Liver (tissue), 9 donors: ENCODE measurements around the gene PRKAR1B. TPM values are rescaled to one million over a fixed set of nuclear protein-coding genes. Genes with fewer than 3 reads are reported as not detected.

Source experiments
- DNase-seq: peaks from one replicate; pipeline ENCODE4 v3.0.0-alpha.2; 2017; ENCODE audit warnings: low spot score
- H3K27ac ChIP-seq, 2 donors: one replicate each; pipeline ENCODE4 v1.7.0; 2013; ENCODE audit warnings: inconsistent platforms in 2 of 2, low read length in 2 of 2, control low read depth in 1 of 2, low read depth in 1 of 2, mild to moderate bottlenecking in 1 of 2
- H3K27me3 ChIP-seq, 4 donors: one replicate each; pipeline versions ENCODE4 v1.6.1 to v1.7.0; 2013; ENCODE audit warnings: low read length in 3 of 4, inconsistent platforms in 1 of 4, mild to moderate bottlenecking in 1 of 4, moderate library complexity in 1 of 4; ENCODE audit not compliant: control insufficient read depth in 4 of 4, insufficient read depth in 4 of 4
- H3K36me3 ChIP-seq, 4 donors: one replicate each; pipeline versions ENCODE4 v1.6.1 to v1.7.0; 2013; ENCODE audit warnings: low read length in 3 of 4, mild to moderate bottlenecking in 3 of 4, low read depth in 1 of 4, moderate library complexity in 1 of 4; ENCODE audit not compliant: control insufficient read depth in 4 of 4, insufficient read depth in 3 of 4
- H3K4me1 ChIP-seq, 4 donors: one replicate each; pipeline versions ENCODE4 v1.6.1 to v1.7.0; 2013; ENCODE audit warnings: low read length in 3 of 4, mild to moderate bottlenecking in 3 of 4, moderate library complexity in 1 of 4; ENCODE audit not compliant: control insufficient read depth in 4 of 4, insufficient read depth in 4 of 4
- H3K4me3 ChIP-seq, 3 donors: one replicate each; pipeline versions ENCODE4 v1.6.1 to v1.7.0; 2013; ENCODE audit warnings: low read length in 3 of 3, control low read depth in 1 of 3, low read depth in 1 of 3, mild to moderate bottlenecking in 1 of 3
- H3K9ac ChIP-seq, 2 donors: one replicate each; pipeline ENCODE4 v1.7.0; 2013; ENCODE audit warnings: low read length in 2 of 2, mild to moderate bottlenecking in 2 of 2, moderate library complexity in 2 of 2, control low read depth in 1 of 2, low read depth in 1 of 2
- H3K9me3 ChIP-seq, 4 donors: one replicate each; pipeline versions ENCODE4 v1.6.1 to v1.7.0; 2013; ENCODE audit warnings: low read length in 3 of 4; ENCODE audit not compliant: control insufficient read depth in 4 of 4
- FOXA1 ChIP-seq: IDR thresholded peaks from 2 replicates; pipeline ENCODE4 v1.6.1; 2016; ENCODE audit warnings: antibody characterized with exemption
- FOXA2 ChIP-seq: IDR thresholded peaks from 2 replicates; pipeline ENCODE4 v1.6.1; 2016; ENCODE audit warnings: antibody characterized with exemption
- GABPA ChIP-seq, 2 donors: IDR thresholded peaks in 1 of 2; conservative IDR thresholded peaks in 1 of 2; 2 replicates each; pipeline ENCODE4 v1.6.1; 2016; ENCODE audit warnings: antibody characterized with exemption in 2 of 2, mild to moderate bottlenecking in 1 of 2, moderate library complexity in 1 of 2
- HNF4A ChIP-seq, 2 donors: conservative IDR thresholded peaks; 2 replicates each; pipeline ENCODE4 v1.6.1; 2016; ENCODE audit warnings: antibody characterized with exemption in 2 of 2, mild to moderate bottlenecking in 2 of 2
- HNF4G ChIP-seq: IDR thresholded peaks from 2 replicates; pipeline ENCODE4 v1.6.1; 2016; ENCODE audit warnings: antibody characterized with exemption
- MAX ChIP-seq: IDR thresholded peaks from 2 replicates; pipeline ENCODE4 v1.6.1; 2016; ENCODE audit warnings: antibody characterized with exemption
- NR2F2 ChIP-seq: IDR thresholded peaks from 2 replicates; pipeline ENCODE4 v1.6.1; 2016; ENCODE audit warnings: antibody characterized with exemption
- RAD21 ChIP-seq, 2 donors: IDR thresholded peaks; 2 replicates each; pipeline ENCODE4 v1.6.1; 2016; ENCODE audit warnings: antibody characterized with exemption in 2 of 2, mild to moderate bottlenecking in 2 of 2
- RXRA ChIP-seq, 2 donors: IDR thresholded peaks; 2 replicates each; pipeline ENCODE4 v1.6.1; 2017 to 2018; ENCODE audit warnings: antibody characterized with exemption in 2 of 2, mild to moderate bottlenecking in 1 of 2
- SP1 ChIP-seq: IDR thresholded peaks from 2 replicates; pipeline ENCODE4 v1.6.1; 2018; ENCODE audit warnings: antibody characterized with exemption, mild to moderate bottlenecking
- TAF1 ChIP-seq: conservative IDR thresholded peaks from 2 replicates; pipeline ENCODE4 v1.6.1; 2016; ENCODE audit warnings: antibody characterized with exemption, mild to moderate bottlenecking
- YY1 ChIP-seq: IDR thresholded peaks from 2 replicates; pipeline ENCODE4 v1.6.1; 2016; ENCODE audit warnings: antibody characterized with exemption, mild to moderate bottlenecking
- ZBTB33 ChIP-seq: IDR thresholded peaks from 2 replicates; pipeline ENCODE4 v1.6.1; 2016; ENCODE audit warnings: antibody characterized with exemption
- WGBS: extraction: QIAGEN DNeasy Blood & Tissue Kit; methylation state at CpG from one replicate; pipeline ENCODE4 v1.1.7; 2013; 5-methylcytosine and 5-hydroxymethylcytosine counted together
- polyA plus RNA-seq, 2 donors: library from polyadenylated mRNA; stranded (reverse) in 1 of 2; unstranded in 1 of 2; fragments of 200-250 nt in 1 of 2; fragments of >200 nt in 1 of 2; fragmentation: Nextera tagmentation in 1 of 2; extraction: Ambion mirVana in 1 of 2; gene quantifications; one replicate each; pipeline versions ENCODE4 v1.2.1 to v1.2.3, GENCODE V29; 2013 to 2015
- total RNA-seq, 2 donors: library from RNA; depleted of rRNA; stranded (reverse); fragments of >200 nt; gene quantifications; one replicate each; pipeline ENCODE4 v1.2.3, GENCODE V29; 2014
- TF ChIP-seq, protein P1 (sequence below): IDR thresholded peaks from 2 replicates; pipeline ENCODE4 v1.6.1; 2016; ENCODE audit warnings: antibody characterized with exemption, mild to moderate bottlenecking
- TF ChIP-seq, protein P2 (sequence below): fragments of 150-350 bp; IDR thresholded peaks from 2 replicates; pipeline ENCODE4 v1.5.1; 2017; ENCODE audit warnings: improper control_type of control experiment, low read depth, low read length; ENCODE audit not compliant: missing input control
- donor health status: healthy.
- donor health status: healthy.
- donor health status: healthy.
- donor health status: healthy.
- donor health status: healthy.

PRKAR1B gene
- total and polyA plus RNA-seq, 4 donors, result 11.1 to 14.4 (median 12.4) TPM

GRCh38 chr7:707296-708000 lies 19.6 kb downstream of the PRKAR1B start:
- no peak for TF ChIP-seq NR2F2
- Histone ChIP-seq H3K4me3 (no peak overlapping the region), H3K4me1 (no peaks in the 10 kb centered on the region), H3K27me3 (no peaks in the 10 kb centered on the region), H3K27ac (no peak overlapping the region), H3K9me3 (peaks cover 0 to 2% (median 0%) of the 10 kb centered on the region in 4 donors), H3K9ac (no peak overlapping the region), H3K36me3 (no peaks in the 10 kb centered on the region)
- WGBS, result 94% methylated on average over 17 of the region's 17 CpGs
- DNase-seq, result no peak

- Histone ChIP-seq H3K27ac (no peak overlapping the region), H3K36me3 (no peaks in the 10 kb centered on the region), H3K9ac (no peak overlapping the region), H3K4me3 (no peak overlapping the region), H3K4me1 (no peaks in the 10 kb centered on the region), H3K9me3 (peaks cover 0 to 2% (median 0%) of the 10 kb centered on the region in 4 donors), H3K27me3 (no peaks in the 10 kb centered on the region)
- no peak for DNase-seq
- no peak for TF ChIP-seq FOXA1
- no peak for TF ChIP-seq RAD21 (IDR thresholded peaks at IDR 0.05)
- TF ChIP-seq HNF4G, result no peak
- TF ChIP-seq, protein P1, sequence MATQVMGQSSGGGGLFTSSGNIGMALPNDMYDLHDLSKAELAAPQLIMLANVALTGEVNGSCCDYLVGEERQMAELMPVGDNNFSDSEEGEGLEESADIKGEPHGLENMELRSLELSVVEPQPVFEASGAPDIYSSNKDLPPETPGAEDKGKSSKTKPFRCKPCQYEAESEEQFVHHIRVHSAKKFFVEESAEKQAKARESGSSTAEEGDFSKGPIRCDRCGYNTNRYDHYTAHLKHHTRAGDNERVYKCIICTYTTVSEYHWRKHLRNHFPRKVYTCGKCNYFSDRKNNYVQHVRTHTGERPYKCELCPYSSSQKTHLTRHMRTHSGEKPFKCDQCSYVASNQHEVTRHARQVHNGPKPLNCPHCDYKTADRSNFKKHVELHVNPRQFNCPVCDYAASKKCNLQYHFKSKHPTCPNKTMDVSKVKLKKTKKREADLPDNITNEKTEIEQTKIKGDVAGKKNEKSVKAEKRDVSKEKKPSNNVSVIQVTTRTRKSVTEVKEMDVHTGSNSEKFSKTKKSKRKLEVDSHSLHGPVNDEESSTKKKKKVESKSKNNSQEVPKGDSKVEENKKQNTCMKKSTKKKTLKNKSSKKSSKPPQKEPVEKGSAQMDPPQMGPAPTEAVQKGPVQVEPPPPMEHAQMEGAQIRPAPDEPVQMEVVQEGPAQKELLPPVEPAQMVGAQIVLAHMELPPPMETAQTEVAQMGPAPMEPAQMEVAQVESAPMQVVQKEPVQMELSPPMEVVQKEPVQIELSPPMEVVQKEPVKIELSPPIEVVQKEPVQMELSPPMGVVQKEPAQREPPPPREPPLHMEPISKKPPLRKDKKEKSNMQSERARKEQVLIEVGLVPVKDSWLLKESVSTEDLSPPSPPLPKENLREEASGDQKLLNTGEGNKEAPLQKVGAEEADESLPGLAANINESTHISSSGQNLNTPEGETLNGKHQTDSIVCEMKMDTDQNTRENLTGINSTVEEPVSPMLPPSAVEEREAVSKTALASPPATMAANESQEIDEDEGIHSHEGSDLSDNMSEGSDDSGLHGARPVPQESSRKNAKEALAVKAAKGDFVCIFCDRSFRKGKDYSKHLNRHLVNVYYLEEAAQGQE, result no peak
- no peak for TF ChIP-seq SP1
- TF ChIP-seq ZBTB33, result no peak
- TF ChIP-seq TAF1, result no peak
- no peak for TF ChIP-seq FOXA2
- TF ChIP-seq MAX, result no peak
- TF ChIP-seq NR2F2, result no peak
- TF ChIP-seq, protein P2, sequence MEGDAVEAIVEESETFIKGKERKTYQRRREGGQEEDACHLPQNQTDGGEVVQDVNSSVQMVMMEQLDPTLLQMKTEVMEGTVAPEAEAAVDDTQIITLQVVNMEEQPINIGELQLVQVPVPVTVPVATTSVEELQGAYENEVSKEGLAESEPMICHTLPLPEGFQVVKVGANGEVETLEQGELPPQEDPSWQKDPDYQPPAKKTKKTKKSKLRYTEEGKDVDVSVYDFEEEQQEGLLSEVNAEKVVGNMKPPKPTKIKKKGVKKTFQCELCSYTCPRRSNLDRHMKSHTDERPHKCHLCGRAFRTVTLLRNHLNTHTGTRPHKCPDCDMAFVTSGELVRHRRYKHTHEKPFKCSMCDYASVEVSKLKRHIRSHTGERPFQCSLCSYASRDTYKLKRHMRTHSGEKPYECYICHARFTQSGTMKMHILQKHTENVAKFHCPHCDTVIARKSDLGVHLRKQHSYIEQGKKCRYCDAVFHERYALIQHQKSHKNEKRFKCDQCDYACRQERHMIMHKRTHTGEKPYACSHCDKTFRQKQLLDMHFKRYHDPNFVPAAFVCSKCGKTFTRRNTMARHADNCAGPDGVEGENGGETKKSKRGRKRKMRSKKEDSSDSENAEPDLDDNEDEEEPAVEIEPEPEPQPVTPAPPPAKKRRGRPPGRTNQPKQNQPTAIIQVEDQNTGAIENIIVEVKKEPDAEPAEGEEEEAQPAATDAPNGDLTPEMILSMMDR, result no peak
- TF ChIP-seq HNF4A (conservative IDR thresholded peaks at IDR 0.05), result no peak
- TF ChIP-seq RXRA (IDR thresholded peaks at IDR 0.05), result no peak
- TF ChIP-seq GABPA (IDR thresholded peaks at IDR 0.05 in 1 of 2, conservative IDR thresholded peaks at IDR 0.05 in 1 of 2), result no peak
- no peak for TF ChIP-seq YY1
- 84% methylated on average over 7 of the region's 7 CpGs for WGBS
Observed at GRCh38 chr7:706721-707120, 20.4 kb downstream of the PRKAR1B start.
